Activated naive CD4-positive, alpha-beta T cell treated with anti-CD3 and anti-CD28 coated beads, Interleukin-2, amount 50 U/mL, for 72 hours (primary cell): ENCODE results near the gene ATP8B4. TPM values are rescaled to one million over a fixed set of nuclear protein-coding genes. Genes with fewer than 3 reads are reported as not detected.
"Not testable (repeated sequence)": the region's sequence is repeated elsewhere in the genome, so short reads cannot be mapped to it uniquely, and the experiment has no call there.

Source experiments
- ATAC-seq, 2 donors: fragments of 150-1000 bp; cut with Tn5 transposase; 2 replicates each; pipeline ENCODE4 v1.10.0; 2021; ENCODE audit warnings: mild to moderate bottlenecking in 2 of 2, moderate library complexity in 2 of 2
- DNase-seq, 2 donors: peaks; one replicate each; pipeline ENCODE4 v3.0.0; 2021 to 2022; ENCODE audit warnings: low spot score in 2 of 2
- H3K27ac Mint-ChIP-seq, 2 donors: one replicate each; pipeline ENCODE4 v1.8.0; 2022; ENCODE audit warnings: mild to moderate bottlenecking in 2 of 2, mixed read lengths in 2 of 2
- H3K36me3 Mint-ChIP-seq, 2 donors: one replicate each; pipeline ENCODE4 v1.8.0; 2022; ENCODE audit warnings: mixed read lengths in 2 of 2
- H3K9me3 Mint-ChIP-seq, 2 donors: one replicate each; pipeline ENCODE4 v1.8.0; 2022; ENCODE audit warnings: mixed read lengths in 2 of 2
- total RNA-seq, 2 donors: library from RNA; stranded (reverse); gene quantifications; one replicate each; pipeline ENCODE4 v1.2.3, GENCODE V29; 2022

Gene ATP8B4, protein sequence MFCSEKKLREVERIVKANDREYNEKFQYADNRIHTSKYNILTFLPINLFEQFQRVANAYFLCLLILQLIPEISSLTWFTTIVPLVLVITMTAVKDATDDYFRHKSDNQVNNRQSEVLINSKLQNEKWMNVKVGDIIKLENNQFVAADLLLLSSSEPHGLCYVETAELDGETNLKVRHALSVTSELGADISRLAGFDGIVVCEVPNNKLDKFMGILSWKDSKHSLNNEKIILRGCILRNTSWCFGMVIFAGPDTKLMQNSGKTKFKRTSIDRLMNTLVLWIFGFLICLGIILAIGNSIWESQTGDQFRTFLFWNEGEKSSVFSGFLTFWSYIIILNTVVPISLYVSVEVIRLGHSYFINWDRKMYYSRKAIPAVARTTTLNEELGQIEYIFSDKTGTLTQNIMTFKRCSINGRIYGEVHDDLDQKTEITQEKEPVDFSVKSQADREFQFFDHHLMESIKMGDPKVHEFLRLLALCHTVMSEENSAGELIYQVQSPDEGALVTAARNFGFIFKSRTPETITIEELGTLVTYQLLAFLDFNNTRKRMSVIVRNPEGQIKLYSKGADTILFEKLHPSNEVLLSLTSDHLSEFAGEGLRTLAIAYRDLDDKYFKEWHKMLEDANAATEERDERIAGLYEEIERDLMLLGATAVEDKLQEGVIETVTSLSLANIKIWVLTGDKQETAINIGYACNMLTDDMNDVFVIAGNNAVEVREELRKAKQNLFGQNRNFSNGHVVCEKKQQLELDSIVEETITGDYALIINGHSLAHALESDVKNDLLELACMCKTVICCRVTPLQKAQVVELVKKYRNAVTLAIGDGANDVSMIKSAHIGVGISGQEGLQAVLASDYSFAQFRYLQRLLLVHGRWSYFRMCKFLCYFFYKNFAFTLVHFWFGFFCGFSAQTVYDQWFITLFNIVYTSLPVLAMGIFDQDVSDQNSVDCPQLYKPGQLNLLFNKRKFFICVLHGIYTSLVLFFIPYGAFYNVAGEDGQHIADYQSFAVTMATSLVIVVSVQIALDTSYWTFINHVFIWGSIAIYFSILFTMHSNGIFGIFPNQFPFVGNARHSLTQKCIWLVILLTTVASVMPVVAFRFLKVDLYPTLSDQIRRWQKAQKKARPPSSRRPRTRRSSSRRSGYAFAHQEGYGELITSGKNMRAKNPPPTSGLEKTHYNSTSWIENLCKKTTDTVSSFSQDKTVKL
- 10 to 100 TPM; 10.4 to 16.1 TPM for total RNA-seq

DNA sequence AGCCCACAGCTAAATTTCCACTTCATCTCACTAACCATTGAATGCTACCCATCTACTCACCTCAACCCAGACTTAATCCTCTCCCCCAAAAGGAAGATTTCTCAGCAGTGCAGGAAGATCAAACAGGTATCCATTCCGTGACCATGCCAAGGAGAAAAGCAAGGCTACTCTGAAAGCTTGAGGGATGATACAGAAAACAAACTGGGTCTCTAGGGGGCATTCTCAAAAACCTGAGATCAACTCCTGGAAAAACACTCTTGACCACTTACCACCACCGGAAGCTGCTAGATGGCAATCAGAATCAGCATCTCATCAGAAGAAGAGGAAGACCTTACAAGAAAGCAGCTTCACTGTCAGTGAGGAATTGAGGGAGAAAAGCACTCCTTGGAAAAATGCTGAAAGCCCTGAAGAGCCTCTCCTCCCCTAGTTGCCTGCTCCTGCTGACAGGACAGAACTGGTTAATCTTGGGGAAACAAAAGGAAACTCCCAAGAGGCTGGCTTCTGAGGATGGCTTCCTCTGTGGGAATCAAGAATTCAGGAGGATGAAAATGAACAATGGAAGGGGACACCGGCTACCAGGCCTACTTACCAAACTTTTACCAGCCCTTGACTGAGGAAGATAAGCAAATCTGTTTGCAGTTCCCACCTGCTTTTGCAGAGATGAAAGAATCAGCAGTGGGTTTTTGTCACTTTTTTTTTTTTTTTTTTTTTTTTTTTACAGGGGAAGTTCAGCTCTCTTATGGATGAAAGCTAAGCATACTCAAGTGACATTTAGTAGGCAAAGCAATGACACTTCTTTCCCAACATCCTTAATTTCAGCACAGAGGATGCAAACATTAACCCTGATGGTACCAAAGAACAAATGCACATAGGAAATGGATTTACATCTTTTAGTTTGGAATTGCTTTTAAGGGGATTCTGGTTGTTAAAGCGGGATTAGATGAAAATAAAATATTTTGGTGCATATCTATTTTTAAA lies at the start of gene ATP8B4:
ATP8B4 (minus strand) TSS at position 171 of the 978 bp plus-strand sequence. CDS start 12,267 bp downstream, outside the sequence.
- Mint-ChIP-seq H3K9me3 (peaks cover 10 to 11% of the 10 kb centered on the region in 2 donors), H3K27ac (peak within 1 kb of the TSS; percentile 16 to 77), H3K36me3 (peaks cover 7 to 21% of the 10 kb centered on the region in 2 donors)
- peak; percentile 34 to 52 for ATAC-seq
- no peak for DNase-seq

- Mint-ChIP-seq H3K9me3 (peaks cover 0 to 26% of the 10 kb centered on the region in 2 donors), H3K27ac (no peak overlapping the region), H3K36me3 (peaks cover 12 to 30% of the 10 kb centered on the region in 2 donors)
- no peak for DNase-seq
- no peak for ATAC-seq
Measured at GRCh38 chr15:50168379-50168778, 49.3 kb upstream of the ATP8B4 start.

GRCh38 chr15:50167110-50167509 lies 48.1 kb upstream of the ATP8B4 start:
- H3K27ac Mint-ChIP-seq: no peak overlapping the region
- no peak for DNase-seq
- H3K36me3 Mint-ChIP-seq: peaks cover 20 to 34% of the 10 kb centered on the region in 2 donors
- no peak for ATAC-seq
- H3K9me3 Mint-ChIP-seq: peaks cover 4 to 32% of the 10 kb centered on the region in 2 donors

GRCh38 chr15:50166216-50166615 lies 47.2 kb upstream of the ATP8B4 start:
- DNase-seq (no peak), ATAC-seq (no peak)
- peaks cover 14 to 25% of the 10 kb centered on the region in 2 donors for H3K36me3 Mint-ChIP-seq
- no peak overlapping the region for H3K27ac Mint-ChIP-seq
- peaks cover 4 to 25% of the 10 kb centered on the region in 2 donors for H3K9me3 Mint-ChIP-seq

GRCh38 chr15:50164458-50164857 lies 45.4 kb upstream of the ATP8B4 start:
- no peak for ATAC-seq
- peaks cover 4 to 25% of the 10 kb centered on the region in 2 donors for H3K9me3 Mint-ChIP-seq
- no peak for DNase-seq
- H3K36me3 Mint-ChIP-seq: peaks cover 14 to 33% of the 10 kb centered on the region in 2 donors
- H3K27ac Mint-ChIP-seq: no peak overlapping the region

GRCh38 chr15:50163719-50164410 lies 44.8 kb upstream of the ATP8B4 start:
- DNase-seq: no peak
- ATAC-seq: no peak
- Mint-ChIP-seq H3K27ac (no peak overlapping the region), H3K36me3 (peaks cover 14 to 32% of the 10 kb centered on the region in 2 donors), H3K9me3 (peaks cover 10 to 24% of the 10 kb centered on the region in 2 donors)

DNA sequence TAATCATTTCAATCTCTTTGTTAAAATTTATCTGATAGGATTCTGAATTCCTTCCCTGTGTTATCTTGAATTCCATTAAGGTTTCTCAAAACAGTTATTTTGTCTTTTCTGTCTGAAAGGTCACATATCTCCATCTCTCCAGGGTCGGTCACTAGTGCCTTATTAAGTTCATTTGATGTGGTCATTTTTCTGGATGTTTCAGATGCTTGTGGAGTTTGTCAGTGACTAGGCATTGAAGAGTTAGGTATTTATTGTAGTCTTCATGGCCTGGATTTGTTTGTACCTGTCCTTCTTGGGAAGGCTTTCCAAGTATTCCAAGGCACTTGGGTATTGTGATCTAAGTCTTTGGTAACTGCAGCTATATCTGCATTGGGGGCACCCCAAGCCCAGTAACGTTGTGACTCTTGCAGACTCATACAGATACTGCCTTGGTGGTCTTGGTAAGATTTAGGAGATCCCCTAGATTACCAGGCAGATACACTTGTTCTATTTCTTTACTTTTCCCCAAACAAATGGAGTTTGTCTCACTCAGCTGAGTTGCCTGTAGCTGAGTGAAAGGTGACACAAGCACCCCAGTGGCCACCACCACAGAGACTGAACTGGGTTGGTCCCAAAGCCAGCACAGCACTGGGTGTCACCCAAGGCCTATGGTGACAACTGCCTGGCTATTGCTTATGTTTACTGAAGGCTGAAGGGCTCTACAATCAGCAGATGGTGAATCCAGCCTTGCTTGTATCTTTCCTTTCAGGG lies 44.1 kb upstream of the ATP8B4 start:
- H3K27ac Mint-ChIP-seq: no peak overlapping the region
- DNase-seq: no peak
- peaks cover 10 to 21% of the 10 kb centered on the region in 2 donors for H3K9me3 Mint-ChIP-seq
- no peak for ATAC-seq
- H3K36me3 Mint-ChIP-seq: peaks cover 12 to 29% of the 10 kb centered on the region in 2 donors

DNA sequence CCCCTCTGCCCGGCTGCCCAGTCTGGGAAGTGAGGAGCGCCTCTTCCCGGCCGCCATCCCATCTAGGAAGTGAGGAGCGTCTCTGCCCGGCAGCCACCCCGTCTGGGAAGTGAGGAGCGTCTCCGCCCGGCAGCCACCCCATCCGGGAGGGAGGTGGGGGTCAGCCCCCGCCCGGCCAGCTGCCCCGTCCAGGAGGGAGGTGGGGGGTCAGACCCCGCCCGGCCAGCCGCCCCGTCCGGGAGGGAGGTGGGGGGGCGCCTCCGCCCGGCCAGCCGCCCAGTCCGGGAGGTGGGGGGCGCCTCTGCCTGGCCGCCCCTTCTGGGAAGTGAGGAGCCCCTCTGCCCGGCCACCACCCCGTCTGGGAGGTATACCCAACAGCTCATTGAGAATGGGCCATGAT lies 39.2 kb upstream of the ATP8B4 start:
- ATAC-seq, H3K27ac Mint-ChIP-seq, DNase-seq: not testable (repeated sequence)
- H3K36me3 Mint-ChIP-seq: peaks cover 6 to 33% of the 10 kb centered on the region in 2 donors
- H3K9me3 Mint-ChIP-seq: peaks cover 21 to 22% of the 10 kb centered on the region in 2 donors

DNA sequence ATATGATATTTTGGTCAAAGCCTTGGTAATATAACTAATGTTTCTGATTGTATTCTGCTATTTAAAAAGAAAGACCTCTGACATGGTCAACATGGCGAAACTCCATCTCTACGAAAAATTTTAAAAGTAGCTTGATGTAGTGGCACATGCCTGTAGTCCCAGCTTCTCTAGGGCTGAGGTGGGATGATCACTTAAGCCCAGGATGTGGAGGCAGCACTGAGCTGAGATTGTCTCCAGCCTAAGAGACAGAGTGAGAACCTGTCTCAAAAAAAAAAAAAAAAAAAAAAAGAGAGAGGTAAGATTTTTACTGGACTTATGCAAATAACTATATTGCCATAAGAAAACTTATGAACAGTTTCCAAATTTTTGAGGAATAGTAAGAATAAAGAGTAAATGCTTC lies 32.4 kb upstream of the ATP8B4 start:
- H3K27ac Mint-ChIP-seq: no peak overlapping the region
- no peaks in the 10 kb centered on the region for H3K9me3 Mint-ChIP-seq
- no peaks in the 10 kb centered on the region for H3K36me3 Mint-ChIP-seq
- ATAC-seq (no peak), DNase-seq (no peak)

GRCh38 chr15:50150851-50151250 lies 31.8 kb upstream of the ATP8B4 start:
- Mint-ChIP-seq H3K27ac (no peak overlapping the region), H3K36me3 (no peaks in the 10 kb centered on the region), H3K9me3 (no peaks in the 10 kb centered on the region)
- DNase-seq: no peak
- ATAC-seq: no peak

GRCh38 chr15:50150349-50150748 lies 31.3 kb upstream of the ATP8B4 start:
- Mint-ChIP-seq H3K27ac (no peak overlapping the region), H3K9me3 (no peaks in the 10 kb centered on the region), H3K36me3 (no peaks in the 10 kb centered on the region)
- DNase-seq: no peak
- ATAC-seq: peak; percentile 70

- ATAC-seq (peak in 1 of 2 donors; percentile 82), DNase-seq (no peak)
- peak overlapping the region in 1 of 2 donors; percentile 42 for H3K27ac Mint-ChIP-seq
- peaks cover 0 to 8% of the 10 kb centered on the region in 2 donors for H3K36me3 Mint-ChIP-seq
- H3K9me3 Mint-ChIP-seq: peaks cover 0 to 2% of the 10 kb centered on the region in 2 donors
Measured at GRCh38 chr15:50149090-50149489, 30.1 kb upstream of the ATP8B4 start.

DNA sequence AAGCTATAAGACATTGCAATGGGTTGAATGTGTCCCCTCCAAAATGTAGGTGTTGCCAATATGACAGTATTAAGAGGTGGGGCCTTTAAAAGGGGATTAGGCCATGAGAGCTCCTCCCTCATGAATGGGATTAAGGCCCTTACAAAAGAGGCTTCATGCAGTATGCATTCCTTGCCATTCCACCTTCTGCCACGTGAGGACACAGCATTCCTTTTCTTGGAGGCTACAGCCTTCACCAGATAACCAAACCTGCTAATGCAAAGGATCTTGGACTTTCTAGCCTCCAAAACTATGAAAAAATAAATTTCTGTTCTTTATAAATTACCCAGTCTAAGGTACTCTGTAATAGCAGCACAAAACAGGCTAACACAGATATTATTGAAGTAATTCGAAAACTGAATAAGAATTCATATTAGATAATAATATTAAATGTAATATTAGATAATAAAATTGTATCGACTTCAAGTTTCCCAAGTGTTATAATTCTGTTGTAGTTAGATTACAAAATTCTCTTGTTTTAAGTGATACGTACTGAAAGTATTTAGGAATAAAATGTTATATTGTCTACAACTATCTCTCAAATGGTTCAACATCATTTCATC lies 29.4 kb upstream of the ATP8B4 start:
- DNase-seq (no peak), ATAC-seq (no peak)
- peaks cover 0 to 15% of the 10 kb centered on the region in 2 donors for H3K36me3 Mint-ChIP-seq
- H3K9me3 Mint-ChIP-seq: peaks cover 0 to 5% of the 10 kb centered on the region in 2 donors
- no peak overlapping the region for H3K27ac Mint-ChIP-seq

DNA sequence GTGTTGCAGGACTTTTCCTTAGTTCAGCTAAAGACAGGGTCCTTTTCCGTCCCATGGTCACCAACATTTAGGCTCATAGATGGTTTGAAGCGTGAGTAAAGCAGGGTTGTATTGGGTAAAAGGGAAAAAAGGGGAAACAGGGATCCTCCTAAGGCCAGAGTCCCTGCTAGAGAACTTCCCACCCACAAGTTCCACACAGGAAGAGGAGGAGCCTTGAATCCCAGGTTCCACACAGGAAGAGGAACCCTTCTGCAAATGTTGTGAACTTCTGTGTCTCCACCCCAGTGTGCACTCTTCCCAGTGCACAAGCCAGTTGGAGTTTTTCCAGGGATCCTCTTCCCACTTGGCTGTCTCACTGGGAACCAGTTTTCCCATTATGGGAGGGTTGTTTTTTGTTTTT lies 27.6 kb upstream of the ATP8B4 start:
- ATAC-seq: no peak
- Mint-ChIP-seq H3K27ac (no peak overlapping the region), H3K36me3 (peaks cover 0 to 33% of the 10 kb centered on the region in 2 donors)

More for the DNA sequence above, 27.6 kb upstream of the ATP8B4 start:
- DNase-seq: no peak
- peaks cover 0 to 5% of the 10 kb centered on the region in 2 donors for H3K9me3 Mint-ChIP-seq
